Measurements from ENCODE around the gene ACAD10.

DNA sequence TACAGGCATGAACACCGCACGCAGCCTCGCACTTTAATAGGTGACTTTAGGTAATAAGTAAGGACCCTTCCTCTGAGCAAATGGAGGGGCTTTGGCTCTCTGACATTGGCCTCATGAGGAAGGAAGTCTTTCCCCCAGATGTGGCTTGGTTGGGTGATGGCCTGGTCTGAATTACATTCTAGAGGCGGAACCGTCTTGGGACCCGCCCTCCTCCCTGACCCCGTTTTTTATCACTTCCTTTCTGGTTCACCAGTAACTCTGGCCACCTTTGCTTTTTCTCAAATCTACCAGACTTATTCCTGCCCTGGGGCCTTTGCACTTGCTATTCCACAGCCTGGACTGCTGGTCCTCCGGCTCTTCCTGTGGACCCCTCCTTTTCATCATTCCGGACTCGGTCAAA, 94.3 kb downstream of the ACAD10 start:
- no peak for TF ChIP-seq EZH2 (IDR thresholded peaks at IDR 0.05; ENCODE audit: insufficient read depth, poor library complexity, severe bottlenecking)
- TF ChIP-seq EZH2phosphoT487 (IDR thresholded peaks at IDR 0.05; ENCODE audit: insufficient read depth, low read depth): no peak

All from GM23248 (cell line).